Measurements from ENCODE around the gene MIGA1. TPM values are rescaled to one million over a fixed set of nuclear protein-coding genes. Genes with fewer than 3 reads are reported as not detected.
A peak's percentile ranks its signal among the peaks of the same experiment; 100 is the strongest.
"Not testable (repeated sequence)": the region's sequence is repeated elsewhere in the genome, so short reads cannot be mapped to it uniquely, and the experiment has no call there.

The MIGA1 gene
- total and polyA plus RNA-seq, 4 donors = 14.9 to 47.0 (median 20.0) TPM

DNA sequence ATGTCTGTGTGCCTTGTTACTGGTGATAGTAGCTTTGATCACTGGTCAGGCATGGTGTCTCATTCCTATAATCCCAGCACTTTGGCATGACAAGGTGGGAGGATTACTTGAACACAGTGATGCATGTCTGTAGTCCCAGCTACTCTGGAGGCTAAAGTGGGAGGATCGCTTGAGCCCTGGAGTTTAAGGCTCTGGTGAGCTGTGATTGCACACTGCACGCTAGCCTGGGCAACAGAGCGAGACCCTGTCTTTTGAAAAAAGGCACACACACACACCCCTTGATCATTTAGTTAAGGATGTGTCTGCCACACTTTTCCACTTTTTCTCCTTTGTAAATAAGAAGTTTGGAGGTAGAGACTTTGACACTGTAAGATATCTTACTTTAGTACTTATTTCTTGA is 15.1 kb downstream of the MIGA1 start:
- WGBS (ENCODE audit: insufficient coverage) = 86% methylated on average over 1 of the region's 3 CpGs
- Histone ChIP-seq H3K27ac (ENCODE audit: low read depth, low read length) (no peak overlapping the region), H3K9me3 (ENCODE audit: control insufficient read depth, insufficient read depth, low read length) (no peaks in the 10 kb centered on the region), H3K4me1 (ENCODE audit: control insufficient read depth, insufficient read depth, low read length) (no peaks in the 10 kb centered on the region), H3K4me3 (ENCODE audit: low read depth, low read length) (no peak overlapping the region), H3K36me3 (ENCODE audit: control insufficient read depth, insufficient read depth, low read length) (peaks cover 21% of the 10 kb centered on the region), H3K27me3 (ENCODE audit: control insufficient read depth, insufficient read depth, low read length) (no peaks in the 10 kb centered on the region)
- DNase-seq (ENCODE audit: low read depth in 4 of 6, low spot score in 6 of 6) = no peak

DNA sequence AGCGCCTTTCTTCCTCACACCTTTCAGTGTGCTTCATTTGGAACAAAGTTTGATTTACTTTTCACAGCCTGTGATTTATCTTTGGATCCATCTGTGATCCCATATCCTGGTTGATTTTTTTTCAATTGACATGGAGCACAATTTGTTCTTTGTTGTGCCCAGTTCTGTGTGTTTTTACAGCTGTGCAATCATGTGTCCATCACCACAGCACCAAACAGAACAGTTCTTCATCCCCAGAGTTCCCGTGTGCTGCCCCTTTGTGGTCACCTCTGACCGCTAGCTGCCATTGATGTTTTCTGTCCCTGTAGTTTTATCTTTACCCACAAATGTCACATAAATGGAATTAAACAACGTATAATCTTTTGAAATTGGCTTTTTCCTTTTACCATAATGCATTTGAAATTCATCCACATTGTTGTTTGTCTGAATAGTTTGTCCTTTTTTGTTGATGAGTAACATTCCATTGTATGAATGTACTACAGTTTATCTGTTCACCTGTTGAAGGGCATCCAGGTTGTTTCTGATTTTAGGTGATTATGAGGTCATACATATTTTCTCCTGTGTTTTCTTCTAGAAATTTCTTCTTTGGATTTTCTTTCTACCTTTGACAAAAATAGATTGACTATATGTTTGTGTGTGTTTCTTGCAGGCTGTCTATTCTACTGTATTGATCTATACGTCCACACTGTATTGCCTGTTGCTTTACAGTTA is 17.4 kb downstream of the MIGA1 start:
- Histone ChIP-seq H3K4me3 (ENCODE audit: low read depth, low read length) (no peak overlapping the region), H3K4me1 (ENCODE audit: control insufficient read depth, insufficient read depth, low read length) (no peaks in the 10 kb centered on the region), H3K36me3 (ENCODE audit: control insufficient read depth, insufficient read depth, low read length) (peaks cover 14% of the 10 kb centered on the region), H3K27me3 (ENCODE audit: control insufficient read depth, insufficient read depth, low read length) (no peaks in the 10 kb centered on the region), H3K27ac (ENCODE audit: low read depth, low read length) (no peak overlapping the region), H3K9me3 (ENCODE audit: control insufficient read depth, insufficient read depth, low read length) (no peaks in the 10 kb centered on the region)
- peak in 2 of 6 donors; percentile 3 to 20 for DNase-seq (ENCODE audit: low read depth in 4 of 6, low spot score in 6 of 6)
- 48% methylated on average over 2 of the region's 5 CpGs for WGBS (ENCODE audit: insufficient coverage)

DNA sequence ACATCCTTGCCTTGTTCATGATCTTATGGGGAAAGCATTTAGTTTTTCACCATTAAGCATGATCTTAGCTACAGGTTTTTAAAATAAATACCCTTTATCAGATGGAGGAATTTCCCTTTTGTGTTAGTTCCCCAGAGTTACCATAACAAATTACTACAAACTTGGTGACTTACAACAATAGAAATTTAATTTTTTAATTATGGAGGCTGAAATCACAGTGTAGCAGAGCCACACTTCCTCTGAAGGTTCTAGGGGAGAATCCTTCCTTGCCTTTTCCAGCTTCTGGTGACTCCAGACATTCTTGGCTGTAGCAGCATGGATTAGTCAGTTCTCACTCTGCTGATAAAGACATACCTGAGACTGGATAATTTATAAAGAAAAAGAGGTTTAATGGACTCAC is 18.5 kb downstream of the MIGA1 start:
- no peak overlapping the region for H3K27ac ChIP-seq (ENCODE audit: low read depth, low read length)
- DNase-seq (ENCODE audit: low read depth in 4 of 6, low spot score in 6 of 6) = no peak
- peaks cover 9% of the 10 kb centered on the region for H3K36me3 ChIP-seq (ENCODE audit: control insufficient read depth, insufficient read depth, low read length)
- H3K4me1 ChIP-seq (ENCODE audit: control insufficient read depth, insufficient read depth, low read length) = no peaks in the 10 kb centered on the region
- H3K9me3 ChIP-seq (ENCODE audit: control insufficient read depth, insufficient read depth, low read length) = no peaks in the 10 kb centered on the region
- H3K4me3 ChIP-seq (ENCODE audit: low read depth, low read length) = no peak overlapping the region
- H3K27me3 ChIP-seq (ENCODE audit: control insufficient read depth, insufficient read depth, low read length) = no peaks in the 10 kb centered on the region

DNA sequence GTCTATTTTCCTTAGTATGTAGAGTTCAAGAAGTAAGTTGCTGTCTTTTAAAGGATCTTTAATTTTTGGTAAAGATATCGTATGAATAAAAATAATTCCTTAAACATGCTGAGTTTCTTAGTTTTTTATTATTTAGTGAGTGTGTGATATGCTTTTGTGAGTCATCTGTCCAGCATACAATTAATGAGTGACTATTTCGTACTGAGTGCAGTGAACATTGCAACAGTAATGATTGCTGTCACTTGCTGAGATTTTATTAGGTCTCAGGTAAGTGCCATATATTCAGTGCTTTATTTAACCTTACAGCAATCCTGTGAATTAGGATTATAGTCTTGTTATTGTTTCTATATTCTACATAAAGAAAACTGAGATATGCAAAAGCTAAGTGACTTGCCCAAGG is 22.6 kb downstream of the MIGA1 start:
- no peak for DNase-seq (ENCODE audit: low read depth in 4 of 6, low spot score in 6 of 6)
- H3K9me3 ChIP-seq (ENCODE audit: control insufficient read depth, insufficient read depth, low read length) = no peaks in the 10 kb centered on the region
- no peak overlapping the region for H3K27ac ChIP-seq (ENCODE audit: low read depth, low read length)
- H3K4me3 ChIP-seq (ENCODE audit: low read depth, low read length) = no peak overlapping the region
- peaks cover 5% of the 10 kb centered on the region for H3K36me3 ChIP-seq (ENCODE audit: control insufficient read depth, insufficient read depth, low read length)
- H3K4me1 ChIP-seq (ENCODE audit: control insufficient read depth, insufficient read depth, low read length) = no peaks in the 10 kb centered on the region
- no peaks in the 10 kb centered on the region for H3K27me3 ChIP-seq (ENCODE audit: control insufficient read depth, insufficient read depth, low read length)
- whole genome bisulfite sequencing (ENCODE audit: insufficient coverage) = no CpG with 5 or more reads among the region's 2 CpGs

DNA sequence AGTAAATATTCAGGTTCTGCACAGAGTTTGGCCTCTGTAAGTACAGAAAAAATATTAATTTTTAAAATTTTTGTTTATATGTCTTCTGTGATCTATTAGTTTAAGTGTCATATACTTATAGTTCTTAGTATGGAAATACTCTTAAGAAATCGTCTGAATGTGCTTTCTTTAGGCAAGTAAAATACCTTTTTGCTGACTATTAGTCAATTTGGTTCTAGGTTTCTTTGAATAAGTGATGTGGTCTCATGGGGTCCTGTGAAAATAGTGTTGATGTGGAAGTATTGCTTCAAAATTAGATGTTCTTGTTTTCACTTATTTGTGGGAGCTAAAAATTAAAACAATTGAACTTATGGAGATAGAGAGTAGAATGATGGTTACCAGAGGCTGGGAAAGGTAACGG is 23.9 kb downstream of the MIGA1 start:
- H3K27ac ChIP-seq (ENCODE audit: low read depth, low read length) = no peak overlapping the region
- H3K4me3 ChIP-seq (ENCODE audit: low read depth, low read length) = no peak overlapping the region
- peaks cover 13% of the 10 kb centered on the region for H3K36me3 ChIP-seq (ENCODE audit: control insufficient read depth, insufficient read depth, low read length)
- no peak for DNase-seq (ENCODE audit: low read depth in 4 of 6, low spot score in 6 of 6)
- H3K27me3 ChIP-seq (ENCODE audit: control insufficient read depth, insufficient read depth, low read length) = no peaks in the 10 kb centered on the region
- WGBS (ENCODE audit: insufficient coverage) = no CpG with 5 or more reads among the region's 2 CpGs
- H3K4me1 ChIP-seq (ENCODE audit: control insufficient read depth, insufficient read depth, low read length) = no peaks in the 10 kb centered on the region
- no peaks in the 10 kb centered on the region for H3K9me3 ChIP-seq (ENCODE audit: control insufficient read depth, insufficient read depth, low read length)

DNA sequence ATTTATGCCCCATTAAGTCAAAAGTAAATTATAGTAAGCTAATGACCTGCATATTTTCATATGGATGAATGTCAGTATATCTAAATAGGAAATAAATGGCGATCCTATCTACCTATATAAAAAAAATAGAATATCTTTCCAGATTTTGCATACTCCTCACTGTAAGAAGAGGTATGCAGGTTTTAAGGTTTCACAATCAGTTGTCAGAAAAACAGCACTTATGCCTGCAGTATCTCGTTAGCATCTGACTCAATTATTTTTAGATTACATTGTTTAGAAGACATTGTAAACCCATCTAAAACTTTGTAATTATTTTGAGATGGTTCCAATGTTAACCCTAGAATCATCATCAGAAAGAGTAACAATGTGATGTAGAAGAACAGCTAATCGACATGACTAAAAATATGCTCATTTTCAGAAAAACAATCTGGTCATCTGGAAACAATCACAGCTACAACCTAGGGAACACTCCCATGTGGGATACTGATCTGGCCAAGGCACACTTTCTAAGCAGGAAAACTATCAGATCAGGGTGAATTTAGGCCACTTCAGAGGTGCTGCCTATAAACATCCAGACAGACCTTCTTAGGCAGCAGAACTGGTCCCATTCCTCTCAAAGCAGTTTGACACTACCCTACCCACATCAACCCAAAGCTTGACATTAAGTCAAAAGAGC is 30.5 kb downstream of the MIGA1 start:
- DNase-seq (ENCODE audit: low read depth in 4 of 6, low spot score in 6 of 6); H3K27me3 ChIP-seq (ENCODE audit: control insufficient read depth, insufficient read depth, low read length); H3K27ac ChIP-seq (ENCODE audit: low read depth, low read length); H3K9me3 ChIP-seq (ENCODE audit: control insufficient read depth, insufficient read depth, low read length); H3K4me1 ChIP-seq (ENCODE audit: control insufficient read depth, insufficient read depth, low read length); H3K4me3 ChIP-seq (ENCODE audit: low read depth, low read length): not testable (repeated sequence)
- peaks cover 22% of the 10 kb centered on the region for H3K36me3 ChIP-seq (ENCODE audit: control insufficient read depth, insufficient read depth, low read length)
- no CpG with 5 or more reads among the region's 3 CpGs for WGBS (ENCODE audit: insufficient coverage)

DNA sequence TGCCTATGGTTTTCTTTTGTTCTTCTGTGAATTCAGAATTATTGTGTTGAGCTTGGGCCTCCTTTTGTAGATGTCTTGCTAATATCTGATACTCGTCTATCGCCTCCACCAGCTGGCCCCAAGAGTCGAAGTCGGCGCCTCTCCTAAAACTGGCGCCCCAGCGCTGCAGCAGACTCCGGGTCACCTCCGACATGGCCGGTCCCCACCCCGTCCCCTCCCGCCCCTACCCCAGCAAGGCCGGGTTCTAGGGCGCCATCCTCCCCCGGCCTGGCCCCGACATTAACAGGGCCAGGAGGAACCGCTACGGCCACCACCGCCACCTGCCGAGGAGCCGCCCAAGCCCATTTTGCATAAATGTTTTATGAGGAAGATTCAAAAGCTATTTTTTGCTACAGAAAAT is 32.1 kb downstream of the MIGA1 start:
- not testable (repeated sequence) for H3K27me3 ChIP-seq (ENCODE audit: control insufficient read depth, insufficient read depth, low read length); DNase-seq (ENCODE audit: low read depth in 4 of 6, low spot score in 6 of 6); H3K27ac ChIP-seq (ENCODE audit: low read depth, low read length); H3K9me3 ChIP-seq (ENCODE audit: control insufficient read depth, insufficient read depth, low read length); H3K4me1 ChIP-seq (ENCODE audit: control insufficient read depth, insufficient read depth, low read length); H3K4me3 ChIP-seq (ENCODE audit: low read depth, low read length)
- 100% methylated on average over 2 of the region's 21 CpGs for WGBS (ENCODE audit: insufficient coverage)
- H3K36me3 ChIP-seq (ENCODE audit: control insufficient read depth, insufficient read depth, low read length) = peaks cover 26% of the 10 kb centered on the region

DNA sequence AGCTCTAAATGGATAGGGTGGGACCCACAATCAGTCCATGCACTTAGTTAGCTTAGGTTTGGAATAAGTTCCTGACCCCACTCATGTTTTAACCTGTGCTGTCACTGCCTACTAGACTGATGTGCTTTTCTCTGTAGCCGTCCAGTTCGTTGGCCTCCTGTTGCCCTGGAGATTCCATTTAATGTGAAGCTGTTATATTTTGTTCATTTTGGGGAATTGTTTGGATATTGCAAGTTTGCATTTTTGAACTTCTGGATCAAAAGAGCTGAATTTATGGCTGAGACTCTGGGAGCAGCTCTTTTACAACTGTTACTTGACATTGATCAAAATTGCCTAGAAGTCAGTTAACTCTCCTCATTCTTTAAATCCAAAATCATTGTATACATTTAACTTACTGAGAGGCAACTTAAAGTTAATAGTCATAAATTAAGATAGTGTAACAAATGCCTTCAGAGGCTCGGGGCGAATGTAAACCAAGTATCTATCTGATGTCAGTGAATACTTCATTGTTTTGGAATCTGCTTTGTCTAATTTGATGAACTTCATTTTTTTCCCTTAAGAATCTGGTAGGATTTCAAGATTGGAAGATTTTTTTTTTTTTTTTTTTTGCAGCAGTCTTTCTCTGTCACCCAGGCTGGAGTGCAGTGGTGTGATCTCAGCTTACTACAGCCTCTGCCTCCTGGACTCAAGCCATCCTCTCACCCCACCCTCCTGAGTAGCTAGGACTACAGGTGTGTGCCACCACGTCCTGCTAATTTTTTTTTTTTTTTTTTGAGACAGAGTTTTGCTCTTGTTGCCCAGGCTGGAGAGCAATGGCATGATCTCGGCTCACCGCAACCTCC is 38.1 kb downstream of the MIGA1 start:
- no peak overlapping the region for H3K4me3 ChIP-seq (ENCODE audit: low read depth, low read length)
- 88% methylated on average over 5 of the region's 7 CpGs for WGBS (ENCODE audit: insufficient coverage)
- H3K4me1 ChIP-seq (ENCODE audit: control insufficient read depth, insufficient read depth, low read length) = no peaks in the 10 kb centered on the region
- DNase-seq (ENCODE audit: low read depth in 4 of 6, low spot score in 6 of 6) = no peak
- no peaks in the 10 kb centered on the region for H3K9me3 ChIP-seq (ENCODE audit: control insufficient read depth, insufficient read depth, low read length)
- no peaks in the 10 kb centered on the region for H3K27me3 ChIP-seq (ENCODE audit: control insufficient read depth, insufficient read depth, low read length)
- peaks cover 29% of the 10 kb centered on the region for H3K36me3 ChIP-seq (ENCODE audit: control insufficient read depth, insufficient read depth, low read length)
- no peak overlapping the region for H3K27ac ChIP-seq (ENCODE audit: low read depth, low read length)

DNA sequence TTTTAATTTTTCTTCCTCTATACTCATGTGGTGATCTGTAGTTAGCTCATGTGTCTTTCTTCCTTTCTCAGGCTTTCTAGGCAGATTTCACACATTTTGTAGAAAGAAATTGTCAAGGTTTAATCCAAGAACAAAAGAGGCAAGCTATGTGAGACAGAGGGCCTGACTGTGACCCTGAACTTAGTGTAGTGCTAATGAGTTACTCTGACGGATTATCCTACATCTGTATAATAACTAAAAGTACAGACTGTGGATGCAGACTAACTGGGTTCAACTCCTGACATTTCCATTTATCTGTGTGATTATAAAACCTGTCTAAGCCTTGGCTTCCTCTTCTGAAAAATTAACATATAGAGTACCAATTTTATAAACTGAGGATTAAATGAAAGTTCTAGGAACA is 40.7 kb downstream of the MIGA1 start:
- no peak overlapping the region for H3K4me3 ChIP-seq (ENCODE audit: low read depth, low read length)
- H3K27me3 ChIP-seq (ENCODE audit: control insufficient read depth, insufficient read depth, low read length) = no peaks in the 10 kb centered on the region
- H3K4me1 ChIP-seq (ENCODE audit: control insufficient read depth, insufficient read depth, low read length) = no peaks in the 10 kb centered on the region
- H3K27ac ChIP-seq (ENCODE audit: low read depth, low read length) = no peak overlapping the region
- WGBS (ENCODE audit: insufficient coverage) = no CpG with 5 or more reads among the region's 1 CpG
- DNase-seq (ENCODE audit: low read depth in 4 of 6, low spot score in 6 of 6) = no peak
- no peaks in the 10 kb centered on the region for H3K9me3 ChIP-seq (ENCODE audit: control insufficient read depth, insufficient read depth, low read length)
- H3K36me3 ChIP-seq (ENCODE audit: control insufficient read depth, insufficient read depth, low read length) = peaks cover 26% of the 10 kb centered on the region
